Upper lobe of right lung (tissue), 1 donor: Measurements from ENCODE around the gene BASP1. TPM values are rescaled to one million over a fixed set of nuclear protein-coding genes. Genes with fewer than 3 reads are reported as not detected.

ENCODE experiments used
- ATAC-seq: fragments of 200-7000 bp; cut with Tn5 transposase; one replicate; pipeline ENCODE4 v1.9.1; 2020; ENCODE audit warnings: mild to moderate bottlenecking, moderate library complexity
- DNase-seq: peaks from one replicate; pipeline ENCODE4 v3.0.0-alpha.2; 2020
- H3K27ac ChIP-seq: fragments of 200-600 bp; one replicate; pipeline ENCODE4 v1.8.0; 2022
- H3K27me3 ChIP-seq: fragments of 200-600 bp; one replicate; pipeline ENCODE4 v1.8.0; 2022; ENCODE audit warnings: mild to moderate bottlenecking
- H3K36me3 ChIP-seq: fragments of 200-600 bp; one replicate; pipeline ENCODE4 v1.8.0; 2022
- H3K4me1 ChIP-seq: fragments of 200-600 bp; one replicate; pipeline ENCODE4 v1.8.0; 2022
- H3K4me3 ChIP-seq: fragments of 200-600 bp; one replicate; pipeline ENCODE4 v1.8.0; 2022; ENCODE audit warnings: mild to moderate bottlenecking
- H3K9me3 ChIP-seq: fragments of 200-600 bp; one replicate; pipeline ENCODE4 v1.8.0; 2022
- intact Hi-C: fragments of 100-400 bp; cut with DNase I; formaldehyde crosslinking; loops from one replicate; pipeline ENCODE4 v1.11.0; 2022
- total RNA-seq: library from RNA; stranded (reverse); fragmentation: NEBNext Ultra II Directional; extraction: Animal tissue kit (Norgen Biotek cat#: 25700); gene quantifications from one replicate; pipeline ENCODE4 v1.2.1, GENCODE V29; 2021
- TF ChIP-seq, protein P1 (sequence below): fragments of 200-600 bp; IDR thresholded peaks from one replicate; pipeline ENCODE4 v1.8.0; 2022; ENCODE audit warnings: antibody characterized with exemption
- donor health status: DM: no; HTN: yes; CAD: no; lungs with severe emphysema.

Gene BASP1
- total RNA-seq, 1 donor from 2014 or later = 31.1 TPM

DNA sequence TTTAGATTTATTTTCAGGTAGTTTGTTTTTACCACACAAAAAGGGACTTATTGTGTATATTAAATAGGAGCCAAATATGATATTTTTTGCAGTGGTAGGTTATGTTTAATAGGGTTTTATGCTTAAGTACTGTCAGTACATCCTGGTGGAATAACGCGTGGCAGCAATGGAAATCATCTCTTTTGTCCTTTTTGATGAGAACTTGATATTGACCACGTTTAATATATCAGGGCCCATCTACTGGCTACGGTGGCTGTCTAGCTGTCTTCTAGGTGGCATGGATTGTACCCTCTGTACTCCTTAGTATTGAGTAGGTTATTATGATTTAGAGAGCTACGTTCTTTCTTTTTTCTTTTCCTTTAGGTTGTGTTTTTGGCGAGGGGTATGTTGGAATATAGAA is 2.6 kb downstream of the BASP1 start:
- Histone ChIP-seq H3K4me3 (no peak overlapping the region), H3K36me3 (no peaks in the 10 kb centered on the region), H3K27ac (no peak overlapping the region), H3K4me1 (peaks cover 9% of the 10 kb centered on the region), H3K27me3 (no peaks in the 10 kb centered on the region), H3K9me3 (no peaks in the 10 kb centered on the region)
- DNase-seq (no peak), ATAC-seq (no peak)
- intact Hi-C loops = loop anchor here (10.0 kb wide), 1 partner anchor 1065 kb away; no protein-coding TSS in a partner anchor
- TF ChIP-seq, protein P1, sequence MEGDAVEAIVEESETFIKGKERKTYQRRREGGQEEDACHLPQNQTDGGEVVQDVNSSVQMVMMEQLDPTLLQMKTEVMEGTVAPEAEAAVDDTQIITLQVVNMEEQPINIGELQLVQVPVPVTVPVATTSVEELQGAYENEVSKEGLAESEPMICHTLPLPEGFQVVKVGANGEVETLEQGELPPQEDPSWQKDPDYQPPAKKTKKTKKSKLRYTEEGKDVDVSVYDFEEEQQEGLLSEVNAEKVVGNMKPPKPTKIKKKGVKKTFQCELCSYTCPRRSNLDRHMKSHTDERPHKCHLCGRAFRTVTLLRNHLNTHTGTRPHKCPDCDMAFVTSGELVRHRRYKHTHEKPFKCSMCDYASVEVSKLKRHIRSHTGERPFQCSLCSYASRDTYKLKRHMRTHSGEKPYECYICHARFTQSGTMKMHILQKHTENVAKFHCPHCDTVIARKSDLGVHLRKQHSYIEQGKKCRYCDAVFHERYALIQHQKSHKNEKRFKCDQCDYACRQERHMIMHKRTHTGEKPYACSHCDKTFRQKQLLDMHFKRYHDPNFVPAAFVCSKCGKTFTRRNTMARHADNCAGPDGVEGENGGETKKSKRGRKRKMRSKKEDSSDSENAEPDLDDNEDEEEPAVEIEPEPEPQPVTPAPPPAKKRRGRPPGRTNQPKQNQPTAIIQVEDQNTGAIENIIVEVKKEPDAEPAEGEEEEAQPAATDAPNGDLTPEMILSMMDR = no peak

DNA sequence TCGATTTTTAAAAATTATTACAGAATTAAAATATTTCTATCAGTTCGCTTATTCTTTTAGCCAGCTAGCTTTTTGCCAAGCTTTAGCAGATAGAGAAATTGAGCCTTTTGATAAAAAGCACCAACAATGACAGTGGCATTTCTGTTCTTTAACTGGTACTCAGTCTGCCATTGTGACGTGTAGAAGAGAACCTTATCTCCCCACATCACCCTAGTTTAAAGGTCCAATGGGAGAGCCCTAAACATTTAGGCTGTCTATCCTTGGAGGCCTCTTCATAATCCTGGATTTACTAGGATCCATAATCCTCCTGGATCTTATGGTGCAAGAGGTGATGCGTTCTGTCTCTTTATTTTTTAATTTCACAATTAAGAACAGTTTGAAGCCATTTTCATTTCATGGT is 3.0 kb downstream of the BASP1 start:
- ATAC-seq = no peak
- H3K4me3 ChIP-seq = no peak overlapping the region
- TF ChIP-seq, protein P1 = no peak
- DNase-seq = no peak
- intact Hi-C loops = no loop called here
- no peaks in the 10 kb centered on the region for H3K9me3 ChIP-seq
- peaks cover 9% of the 10 kb centered on the region for H3K4me1 ChIP-seq
- H3K27ac ChIP-seq = no peak overlapping the region
- H3K36me3 ChIP-seq = no peaks in the 10 kb centered on the region
- H3K27me3 ChIP-seq = no peaks in the 10 kb centered on the region

DNA sequence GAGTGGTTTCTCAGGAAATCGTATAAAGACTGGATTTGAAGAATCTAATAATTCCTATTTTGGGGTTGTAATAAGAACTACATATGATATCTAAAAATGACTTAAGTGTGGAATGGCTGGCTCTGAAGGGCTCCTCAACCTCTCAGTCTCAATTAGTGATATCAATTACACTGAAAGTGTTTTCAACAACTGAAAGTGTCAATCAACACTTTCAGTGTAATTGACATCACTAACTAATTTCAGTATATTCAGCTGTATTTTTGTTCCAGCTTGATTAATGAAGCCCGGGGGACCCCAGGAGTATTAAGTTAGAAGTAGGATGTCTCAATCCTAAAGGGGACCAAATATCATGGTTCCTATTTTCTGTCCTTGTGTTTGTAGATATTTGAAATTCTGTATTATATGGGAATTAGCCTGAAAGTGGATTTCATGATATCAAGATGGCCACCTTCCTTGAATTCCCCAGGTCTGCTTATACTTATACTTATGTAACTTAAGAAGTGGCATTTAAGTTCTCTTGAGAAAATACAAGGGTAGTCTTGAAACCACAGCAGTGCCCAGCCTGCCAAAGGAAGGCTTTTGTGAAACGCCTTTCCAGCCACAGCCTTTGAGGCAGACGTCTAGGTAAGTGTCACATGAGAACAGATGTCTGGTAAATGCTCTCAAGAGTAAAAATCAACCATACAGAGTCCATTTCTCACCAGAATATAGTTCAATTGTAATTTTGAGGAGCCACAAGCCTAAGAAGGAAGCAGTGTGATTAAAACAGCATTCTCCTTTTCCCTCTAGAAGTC is 4.6 kb downstream of the BASP1 start:
- ATAC-seq = no peak
- intact Hi-C loops = no loop called here
- DNase-seq = no peak

DNA sequence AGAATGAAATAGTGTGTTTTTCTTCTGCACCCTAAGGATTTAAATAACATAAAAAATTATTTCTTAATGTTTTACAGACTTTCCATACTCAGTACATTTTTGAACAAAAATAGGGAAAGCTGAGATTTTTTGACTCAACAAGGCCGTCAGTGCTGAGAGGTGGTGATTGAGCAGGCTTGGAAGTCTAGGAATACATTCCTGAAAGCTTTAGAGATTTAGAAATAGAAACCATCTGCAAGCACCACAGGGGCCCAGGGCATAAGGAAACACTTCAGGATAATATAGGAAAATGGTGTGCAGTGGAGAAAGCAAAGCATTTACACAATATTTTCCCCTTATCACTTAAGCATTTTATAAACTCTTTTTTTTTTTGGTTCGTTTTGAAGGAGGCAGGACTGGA is 5.2 kb downstream of the BASP1 start:
- Histone ChIP-seq H3K4me3 (no peak overlapping the region), H3K27me3 (no peaks in the 10 kb centered on the region), H3K9me3 (no peaks in the 10 kb centered on the region), H3K4me1 (peaks cover 3% of the 10 kb centered on the region), H3K36me3 (no peaks in the 10 kb centered on the region), H3K27ac (no peak overlapping the region)
- DNase-seq (no peak), ATAC-seq (no peak)
- intact Hi-C loops = no loop called here
- TF ChIP-seq, protein P1 = no peak

More for the DNA sequence above, 4.6 kb downstream of the BASP1 start:
- Histone ChIP-seq H3K4me3 (no peak overlapping the region), H3K4me1 (peaks cover 3% of the 10 kb centered on the region), H3K9me3 (no peaks in the 10 kb centered on the region), H3K27ac (no peak overlapping the region), H3K36me3 (no peaks in the 10 kb centered on the region), H3K27me3 (no peaks in the 10 kb centered on the region)
- TF ChIP-seq, protein P1 = no peak

DNA sequence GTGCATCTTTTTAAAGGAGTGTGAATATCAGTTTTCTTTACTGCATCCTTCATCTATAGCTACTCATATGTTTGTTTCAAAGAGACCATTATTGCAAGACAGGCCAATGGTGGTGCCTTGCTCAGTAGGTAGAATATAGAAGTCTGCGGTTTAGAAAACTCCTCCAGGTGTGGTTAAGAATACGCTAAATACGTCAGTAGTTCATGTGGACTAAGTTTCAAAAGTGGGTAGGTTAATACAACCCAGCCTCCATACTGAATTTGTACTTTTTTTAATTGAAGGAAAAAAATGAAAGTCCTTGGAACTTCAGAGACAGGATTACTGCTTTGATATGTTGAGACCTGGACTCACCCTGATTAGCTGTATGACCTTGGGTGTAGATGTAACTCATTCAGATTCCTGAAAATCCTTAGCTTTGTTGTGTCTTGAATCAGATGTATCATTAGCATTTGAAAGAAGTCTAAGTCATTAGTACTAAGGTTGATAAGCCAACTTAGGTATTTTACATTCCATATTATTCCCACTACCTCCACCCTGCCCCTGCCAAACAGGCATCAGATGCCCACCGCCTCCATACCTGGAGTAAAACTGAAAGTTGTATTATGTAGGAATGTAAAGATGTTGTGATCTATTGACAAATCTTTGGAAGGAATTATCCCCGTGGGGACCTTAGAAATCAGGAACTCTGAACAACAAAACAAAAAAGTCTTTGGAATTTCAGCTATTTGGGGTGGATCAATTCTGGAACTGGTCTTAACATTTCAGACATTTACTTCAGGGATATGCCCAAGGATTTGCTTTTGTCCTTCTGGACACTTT is 6.1 kb downstream of the BASP1 start:
- Histone ChIP-seq H3K4me1 (no peaks in the 10 kb centered on the region), H3K36me3 (no peaks in the 10 kb centered on the region), H3K27me3 (no peaks in the 10 kb centered on the region), H3K9me3 (no peaks in the 10 kb centered on the region), H3K27ac (no peak overlapping the region), H3K4me3 (no peak overlapping the region)
- intact Hi-C loops = no loop called here
- no peak for DNase-seq
- TF ChIP-seq, protein P1 = no peak
- ATAC-seq = no peak
